H9 (cell line): ENCODE results near the gene TIPRL. TPM values are rescaled to one million over a fixed set of nuclear protein-coding genes. Genes with fewer than 3 reads are reported as not detected.

Source experiments
- DNase-seq: peaks from one replicate; pipeline ENCODE4 v3.0.0-alpha.2; 2017
- H2AFZ ChIP-seq: one replicate; pipeline ENCODE4 v1.6.1; 2013; ENCODE audit warnings: mild to moderate bottlenecking, low read length, control low read depth, moderate library complexity
- H2AK5ac ChIP-seq: 2 replicates; pipeline ENCODE4 v1.6.1; 2013; ENCODE audit warnings: low read length, control low read depth, mixed read lengths; ENCODE audit not compliant: insufficient read length
- H2BK120ac ChIP-seq: one replicate; pipeline ENCODE4 v1.6.1; 2013; ENCODE audit warnings: low read depth, mild to moderate bottlenecking, low read length, control low read depth, inconsistent platforms; ENCODE audit not compliant: poor library complexity, severe bottlenecking
- H2BK12ac ChIP-seq: 2 replicates; pipeline ENCODE4 v1.6.1; 2013; ENCODE audit warnings: low read length, control low read depth, mixed read lengths, low read depth; ENCODE audit not compliant: insufficient read length
- H2BK15ac ChIP-seq: 2 replicates; pipeline ENCODE4 v1.6.1; 2013; ENCODE audit warnings: low read depth, low read length, control low read depth
- H2BK20ac ChIP-seq: one replicate; pipeline ENCODE4 v1.6.1; 2013; ENCODE audit warnings: low read depth, mild to moderate bottlenecking, low read length, control low read depth, inconsistent platforms; ENCODE audit not compliant: poor library complexity, severe bottlenecking
- H2BK5ac ChIP-seq: 2 replicates; pipeline ENCODE4 v1.6.1; 2013; ENCODE audit warnings: low read length, control low read depth, mixed read lengths; ENCODE audit not compliant: insufficient read length
- H3K14ac ChIP-seq: 2 replicates; pipeline ENCODE4 v1.6.1; 2013; ENCODE audit warnings: low read length, control low read depth; ENCODE audit not compliant: insufficient read depth
- H3K18ac ChIP-seq: 2 replicates; pipeline ENCODE4 v1.6.1; 2013; ENCODE audit warnings: low read depth, mild to moderate bottlenecking, mixed read lengths, low read length, control low read depth; ENCODE audit not compliant: insufficient read length
- H3K23ac ChIP-seq: 2 replicates; pipeline ENCODE4 v1.6.1; 2013; ENCODE audit warnings: low read length, control low read depth, mixed read lengths, low read depth; ENCODE audit not compliant: insufficient read length
- H3K23me2 ChIP-seq: 2 replicates; pipeline ENCODE4 v1.6.1; 2013; ENCODE audit warnings: low read depth, mild to moderate bottlenecking, mixed read lengths, low read length, control low read depth; ENCODE audit not compliant: insufficient read length, poor library complexity, severe bottlenecking
- H3K27ac ChIP-seq: 2 replicates; pipeline ENCODE4 v1.5.1; 2013; ENCODE audit warnings: low read length, control low read depth, mixed read lengths, low read depth; ENCODE audit not compliant: insufficient read length
- H3K27me3 ChIP-seq: 2 replicates; pipeline ENCODE4 v1.6.1; 2013; ENCODE audit warnings: low read length, control low read depth, inconsistent platforms; ENCODE audit not compliant: insufficient read depth
- H3K4ac ChIP-seq: 2 replicates; pipeline ENCODE4 v1.6.1; 2013; ENCODE audit warnings: low read depth, mild to moderate bottlenecking, control low read depth, inconsistent platforms, low read length, moderate library complexity
- H3K4me1 ChIP-seq: 2 replicates; pipeline ENCODE4 v1.6.1; 2013; ENCODE audit warnings: low read length, control low read depth, inconsistent platforms; ENCODE audit not compliant: insufficient read depth
- H3K4me2 ChIP-seq: 2 replicates; pipeline ENCODE4 v1.6.1; 2013; ENCODE audit warnings: low read length, control low read depth, mixed read lengths; ENCODE audit not compliant: insufficient read length, insufficient read depth
- H3K56ac ChIP-seq: 2 replicates; pipeline ENCODE4 v1.6.1; 2013; ENCODE audit warnings: low read depth, mild to moderate bottlenecking, mixed read lengths, low read length, control low read depth; ENCODE audit not compliant: insufficient read length
- H3K79me1 ChIP-seq: 2 replicates; pipeline ENCODE4 v1.6.1; 2013; ENCODE audit warnings: low read depth, mild to moderate bottlenecking, moderate library complexity, low read length, control low read depth, inconsistent platforms; ENCODE audit not compliant: insufficient read depth, poor library complexity, severe bottlenecking
- H3K79me2 ChIP-seq: 2 replicates; pipeline ENCODE4 v1.6.1; 2013; ENCODE audit warnings: low read length, control low read depth, inconsistent platforms; ENCODE audit not compliant: insufficient read depth
- H3K9ac ChIP-seq: 2 replicates; pipeline ENCODE4 v1.6.1; 2013; ENCODE audit warnings: low read length, control low read depth, mixed read lengths; ENCODE audit not compliant: insufficient read length; ENCODE audit errors: extremely low read depth
- H3K9me3 ChIP-seq: one replicate; pipeline ENCODE4 v1.6.1; 2013; ENCODE audit warnings: low read depth, low read length, inconsistent platforms; ENCODE audit not compliant: control insufficient read depth
- H3T11ph ChIP-seq: one replicate; pipeline ENCODE4 v1.6.1; 2013; ENCODE audit warnings: mild to moderate bottlenecking, low read length, control low read depth, inconsistent platforms
- H4K20me1 ChIP-seq: one replicate; pipeline ENCODE4 v1.6.1; 2013; ENCODE audit not compliant: control insufficient read depth, insufficient read length, insufficient read depth
- H4K5ac ChIP-seq: 2 replicates; pipeline ENCODE4 v1.6.1; 2013; ENCODE audit warnings: low read depth, mild to moderate bottlenecking, mixed read lengths, low read length, control low read depth; ENCODE audit not compliant: insufficient read length
- H4K8ac ChIP-seq: replicated peaks from 2 replicates; pipeline ENCODE4 v1.6.1; 2013; ENCODE audit warnings: low read length, control low read depth, mixed read lengths, low read depth; ENCODE audit not compliant: insufficient read length
- H4K91ac ChIP-seq: 2 replicates; pipeline ENCODE4 v1.6.1; 2013; ENCODE audit warnings: low read depth, mild to moderate bottlenecking, moderate library complexity, mixed read lengths, low read length, control low read depth; ENCODE audit not compliant: insufficient read length
- H3K27ac Mint-ChIP-seq, 3 experiments: 2 replicates in 2 of 3; 3 replicates in 1 of 3; pipeline ENCODE4 v1.8.0; 2020 to 2021; ENCODE audit warnings: mixed read lengths in 3 of 3, mild to moderate bottlenecking in 1 of 3, moderate library complexity in 1 of 3
- H3K27me3 Mint-ChIP-seq: 2 replicates; pipeline ENCODE4 v1.8.0; 2021; ENCODE audit warnings: low read depth, mild to moderate bottlenecking, moderate library complexity, mixed read lengths
- H3K36me3 Mint-ChIP-seq, 3 experiments: 2 replicates in 2 of 3; 3 replicates in 1 of 3; pipeline ENCODE4 v1.8.0; 2020 to 2021; ENCODE audit warnings: low read depth in 3 of 3, mixed read lengths in 3 of 3; ENCODE audit not compliant: insufficient read depth in 1 of 3
- H3K4me1 Mint-ChIP-seq, 2 experiments: 2 replicates each; pipeline ENCODE4 v1.8.0; 2020; ENCODE audit warnings: mixed read lengths in 2 of 2
- H3K4me3 Mint-ChIP-seq, 2 experiments: 2 replicates in 1 of 2; 3 replicates in 1 of 2; pipeline ENCODE4 v1.8.0; 2020 to 2021; ENCODE audit warnings: mild to moderate bottlenecking in 2 of 2, mixed read lengths in 2 of 2, moderate library complexity in 1 of 2
- H3K9me3 Mint-ChIP-seq, 2 experiments: 2 replicates in 1 of 2; 3 replicates in 1 of 2; pipeline ENCODE4 v1.8.0; 2020; ENCODE audit warnings: mild to moderate bottlenecking in 2 of 2, mixed read lengths in 2 of 2, moderate library complexity in 1 of 2
- CTCF ChIP-seq: fragments of 200-600 bp; sonication (generic); conservative IDR thresholded peaks from 3 replicates; pipeline ENCODE4 v1.8.0; 2021; ENCODE audit warnings: antibody characterized with exemption, mild to moderate bottlenecking
- WGBS: extraction: QIAGEN DNeasy Blood & Tissue Kit; methylation state at CpG from one replicate; pipeline ENCODE4 v1.1.7; 2013; ENCODE audit warnings: missing lambda C conversion rate, low lambda C conversion rate, mixed read lengths; ENCODE audit not compliant: insufficient read length; ENCODE audit errors: extremely low coverage; 5-methylcytosine and 5-hydroxymethylcytosine counted together
- total RNA-seq: library from RNA; stranded (reverse); gene quantifications from 2 replicates; pipeline ENCODE4 v1.2.1, GENCODE V29; 2021

The TIPRL gene
- total RNA-seq, 1 experiment from 2014 or later: 24.4 TPM

GRCh38 chr1:168243198-168243597, 64.4 kb downstream of the TIPRL start:
- Histone ChIP-seq H3K56ac (no peak overlapping the region), H2AK5ac (no peak overlapping the region), H2AFZ (no peak overlapping the region), H2BK5ac (no peak overlapping the region), H4K8ac (no peak overlapping the region), H3K4me1 (no peaks in the 10 kb centered on the region), H3K4ac (no peak overlapping the region), H3K23me2 (no peaks in the 10 kb centered on the region), H2BK12ac (no peak overlapping the region), H3K79me1 (no peaks in the 10 kb centered on the region), H3K14ac (no peak overlapping the region), H3K23ac (no peak overlapping the region), H3K4me2 (no peak overlapping the region), H3K27ac (no peak overlapping the region), H2BK15ac (no peak overlapping the region), H3T11ph (no peak overlapping the region), H3K79me2 (no peaks in the 10 kb centered on the region), H2BK120ac (no peak overlapping the region), H3K18ac (no peak overlapping the region), H4K91ac (no peak overlapping the region), H2BK20ac (no peak overlapping the region), H3K9me3 (no peaks in the 10 kb centered on the region), H4K20me1 (no peaks in the 10 kb centered on the region), H3K9ac (no peak overlapping the region), H4K5ac (no peak overlapping the region), H3K27me3 (no peaks in the 10 kb centered on the region)
- peaks cover 18 to 76% (median 64%) of the 10 kb centered on the region in 3 experiments for H3K36me3 Mint-ChIP-seq
- no peak for TF ChIP-seq CTCF
- H3K4me1 Mint-ChIP-seq: peaks cover 9 to 10% of the 10 kb centered on the region in 2 experiments
- no peaks in the 10 kb centered on the region for H3K27me3 Mint-ChIP-seq
- H3K4me3 Mint-ChIP-seq: no peak overlapping the region
- no CpG with 5 or more reads among the region's 2 CpGs for WGBS
- no peak for DNase-seq
- H3K9me3 Mint-ChIP-seq: no peaks in the 10 kb centered on the region
- no peak overlapping the region for H3K27ac Mint-ChIP-seq
